ENCODE data around the gene OXSR1.

GRCh38 chr3:38297537-38297936 is 132.2 kb downstream of the OXSR1 start:
- TF ChIP-seq, protein P1, sequence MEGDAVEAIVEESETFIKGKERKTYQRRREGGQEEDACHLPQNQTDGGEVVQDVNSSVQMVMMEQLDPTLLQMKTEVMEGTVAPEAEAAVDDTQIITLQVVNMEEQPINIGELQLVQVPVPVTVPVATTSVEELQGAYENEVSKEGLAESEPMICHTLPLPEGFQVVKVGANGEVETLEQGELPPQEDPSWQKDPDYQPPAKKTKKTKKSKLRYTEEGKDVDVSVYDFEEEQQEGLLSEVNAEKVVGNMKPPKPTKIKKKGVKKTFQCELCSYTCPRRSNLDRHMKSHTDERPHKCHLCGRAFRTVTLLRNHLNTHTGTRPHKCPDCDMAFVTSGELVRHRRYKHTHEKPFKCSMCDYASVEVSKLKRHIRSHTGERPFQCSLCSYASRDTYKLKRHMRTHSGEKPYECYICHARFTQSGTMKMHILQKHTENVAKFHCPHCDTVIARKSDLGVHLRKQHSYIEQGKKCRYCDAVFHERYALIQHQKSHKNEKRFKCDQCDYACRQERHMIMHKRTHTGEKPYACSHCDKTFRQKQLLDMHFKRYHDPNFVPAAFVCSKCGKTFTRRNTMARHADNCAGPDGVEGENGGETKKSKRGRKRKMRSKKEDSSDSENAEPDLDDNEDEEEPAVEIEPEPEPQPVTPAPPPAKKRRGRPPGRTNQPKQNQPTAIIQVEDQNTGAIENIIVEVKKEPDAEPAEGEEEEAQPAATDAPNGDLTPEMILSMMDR (IDR thresholded peaks at IDR 0.05; ENCODE audit: low read depth, low read length): no peak
- no peak for TF ChIP-seq EZH2phosphoT487 (IDR thresholded peaks at IDR 0.05; ENCODE audit: low read depth)
